Panc1 (cell line): ENCODE results near the gene SRMS. TPM values are rescaled to one million over a fixed set of nuclear protein-coding genes. Genes with fewer than 3 reads are reported as not detected.

Experiments used
- ATAC-seq: fragments of 200-7000 bp; cut with Tn5 transposase; 2 replicates; pipeline ENCODE4 v1.9.1; 2020; ENCODE audit warnings: mild to moderate bottlenecking, moderate library complexity
- BruUV-seq: library from RNA; stranded (reverse); fragments of 400-500 nt; replicated peaks from 2 replicates; lab custom pipeline; 2021; lab: Mats Ljungman, UMichigan
- CTCF ChIA-PET: fragments of 300-600 bp; sonication (Branson Sonifier 250); formaldehyde crosslinking; loops from one replicate; lab custom pipeline; 2022; ENCODE audit warnings: antibody characterized with exemption; lab: Charles Lee
- POLR2A ChIA-PET: fragments of 300-600 bp; sonication (Branson Sonifier 250); formaldehyde crosslinking; loops from one replicate; lab custom pipeline; 2022; ENCODE audit warnings: antibody characterized with exemption; lab: Charles Lee
- DNase-seq: peaks from one replicate; pipeline ENCODE4 v3.0.0-alpha.2; 2010; ENCODE audit warnings: low read depth, low spot score
- H3K27ac ChIP-seq: 2 replicates; pipeline ENCODE4 v1.5.1; 2011; ENCODE audit warnings: mild to moderate bottlenecking, low read length, inconsistent platforms
- H3K27me3 ChIP-seq: fragments of 200-500 bp; sonication (Bioruptor generic); 2 replicates; pipeline ENCODE4 v1.6.0; 2014; ENCODE audit warnings: low read length, inconsistent platforms; ENCODE audit not compliant: control insufficient read depth, insufficient read depth
- H3K36me3 ChIP-seq: fragments of 200-500 bp; sonication (Bioruptor generic); 2 replicates; pipeline ENCODE4 v1.5.1; 2014; ENCODE audit warnings: inconsistent platforms, mild to moderate bottlenecking, low read length, moderate library complexity; ENCODE audit not compliant: control insufficient read depth, insufficient read depth
- H3K4me1 ChIP-seq: 2 replicates; pipeline ENCODE4 v1.5.1; 2011; ENCODE audit warnings: inconsistent platforms, mild to moderate bottlenecking, low read length, moderate library complexity; ENCODE audit not compliant: control insufficient read depth, insufficient read depth
- H3K4me3 ChIP-seq, 2 experiments: 2 replicates each; pipeline ENCODE4 v1.5.1; 2011 to 2012; ENCODE audit warnings: low read depth in 2 of 2, low read length in 2 of 2, mild to moderate bottlenecking in 2 of 2, inconsistent platforms in 1 of 2, moderate library complexity in 1 of 2
- H3K9me3 ChIP-seq: fragments of 200-500 bp; sonication (Bioruptor generic); 2 replicates; pipeline ENCODE4 v1.5.1; 2014; ENCODE audit warnings: low read depth, mild to moderate bottlenecking, inconsistent platforms, low read length, moderate library complexity; ENCODE audit not compliant: control insufficient read depth, insufficient read depth
- CTCF ChIP-seq: fragments of 450-650 bp; IDR thresholded peaks from 2 replicates; pipeline ENCODE4 v1.5.1; 2017; ENCODE audit warnings: mild to moderate bottlenecking
- POLR2AphosphoS5 ChIP-seq: IDR thresholded peaks from 2 replicates; pipeline ENCODE4 v1.6.1; 2012; ENCODE audit warnings: mild to moderate bottlenecking, low read depth, low read length, moderate library complexity
- REST ChIP-seq, 2 experiments: IDR thresholded peaks; 2 replicates each; pipeline ENCODE4 v1.6.1; 2011 to 2012; ENCODE audit warnings: low read depth in 2 of 2, control low read depth in 1 of 2, low read length in 1 of 2, mild to moderate bottlenecking in 1 of 2, moderate library complexity in 1 of 2; ENCODE audit not compliant: insufficient read depth in 1 of 2
- SIN3A ChIP-seq: IDR thresholded peaks from 2 replicates; pipeline ENCODE4 v1.6.1; 2012; ENCODE audit warnings: low read depth, mild to moderate bottlenecking, low read length, moderate library complexity, borderline replicate concordance; ENCODE audit not compliant: insufficient read depth
- TCF7L2 ChIP-seq: IDR thresholded peaks from 2 replicates; pipeline ENCODE4 v1.6.1; 2011; ENCODE audit warnings: mild to moderate bottlenecking, low read depth, low read length, inconsistent platforms
- in situ Hi-C: cut with HindIII; loops from 2 replicates; pipeline ENCODE4 v1.10.0; 2016; ENCODE audit warnings: low sequenced_read_pairs, low pct_unique_long_range_greater_than_20kb
- intact Hi-C: fragments of 100-400 bp; cut with micrococcal nuclease; formaldehyde crosslinking; loops from one replicate; pipeline ENCODE4 v1.10.0; 2022; ENCODE audit not compliant: unreplicated experiment
- total RNA-seq: library from RNA; stranded (reverse); gene quantifications from one replicate; pipeline ENCODE4 v1.2.1, GENCODE V29; 2021; ENCODE audit not compliant: unreplicated experiment

The SRMS gene
- total RNA-seq, 1 experiment from 2014 or later = not detected

GRCh38 chr20:63551068-63551467 is 3.5 kb upstream of the SRMS start:
- peaks cover 14% of the 10 kb centered on the region for H3K4me1 ChIP-seq
- H3K36me3 ChIP-seq = no peaks in the 10 kb centered on the region
- in situ Hi-C loops = no loop called here
- intact Hi-C loops = no loop called here
- no TSS peak for BruUV-seq
- H3K27ac ChIP-seq = no peak overlapping the region
- DNase-seq (no peak), ATAC-seq (no peak)
- H3K9me3 ChIP-seq = no peaks in the 10 kb centered on the region
- no peaks in the 10 kb centered on the region for H3K27me3 ChIP-seq
- H3K4me3 ChIP-seq = no peak overlapping the region
- POLR2A ChIA-PET = no interaction called here
- TF ChIP-seq POLR2AphosphoS5 (no peak), TCF7L2 (no peak), SIN3A (no peak), REST (IDR thresholded peaks at IDR 0.05; ENCODE audit: insufficient read depth in 1 of 2, low read depth in 2 of 2, low read length in 1 of 2) (no peak), CTCF (no peak)
- CTCF ChIA-PET = no interaction called here

DNA sequence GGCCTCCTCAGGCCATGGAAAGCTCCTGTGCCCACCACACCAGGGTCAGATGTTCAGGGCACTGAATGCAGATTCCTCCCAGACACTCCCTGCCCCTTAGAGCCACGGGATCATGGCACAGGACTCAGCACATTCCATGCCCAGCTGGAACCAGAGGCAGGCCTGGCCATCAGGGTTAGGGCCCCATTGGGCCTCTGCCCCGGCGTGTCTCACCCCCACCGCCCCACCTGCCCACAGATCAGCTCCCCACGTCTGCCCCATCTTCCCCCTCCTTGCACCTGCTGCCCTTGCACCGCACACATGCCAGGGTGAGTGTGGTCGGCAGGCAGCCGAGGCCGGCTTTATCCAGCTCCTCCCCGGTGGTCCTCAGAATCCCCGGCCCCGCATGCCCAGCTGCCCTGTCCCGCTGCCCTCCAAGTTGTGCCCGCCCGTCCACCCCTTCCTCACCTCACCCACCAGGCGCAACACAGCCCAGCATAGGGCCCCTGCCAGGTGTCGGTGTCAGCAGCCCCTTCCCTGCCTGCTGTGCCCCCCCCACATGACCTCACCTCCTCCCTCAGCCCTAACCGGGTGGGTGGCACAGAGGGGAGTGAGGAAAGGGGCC is 2.2 kb upstream of the SRMS start:
- ATAC-seq (no peak), DNase-seq (no peak)
- no peaks in the 10 kb centered on the region for H3K9me3 ChIP-seq
- no peak overlapping the region for H3K4me3 ChIP-seq
- in situ Hi-C loops (no loop called here), intact Hi-C loops (no loop called here)
- POLR2A ChIA-PET = no interaction called here
- no peak overlapping the region for H3K27ac ChIP-seq
- no peaks in the 10 kb centered on the region for H3K27me3 ChIP-seq
- H3K4me1 ChIP-seq = peaks cover 18% of the 10 kb centered on the region
- BruUV-seq = no TSS peak
- CTCF ChIA-PET = interaction anchor here (0.6 kb wide), 1 partner anchor 97 kb away, joined by 3 read pairs; no protein-coding TSS in a partner anchor
- no peak for TF ChIP-seq SIN3A
- no peak for TF ChIP-seq TCF7L2
- no peak for TF ChIP-seq CTCF
- TF ChIP-seq REST (IDR thresholded peaks at IDR 0.05; ENCODE audit: insufficient read depth in 1 of 2, low read depth in 2 of 2, low read length in 1 of 2) = no peak
- no peak for TF ChIP-seq POLR2AphosphoS5
- no peaks in the 10 kb centered on the region for H3K36me3 ChIP-seq
